GM21723 (cell line): ENCODE data around the gene WDR64.

ENCODE experiments used
- ATAC-seq: cut with Tn5 transposase; IDR thresholded peaks from one replicate; pipeline ENCODE4 v1.9.1; 2021; ENCODE audit warnings: mild to moderate bottlenecking, moderate library complexity; ENCODE audit not compliant: unreplicated experiment

The WDR64 gene

GRCh38 chr1:241630899-241631298, 21.2 kb upstream of the WDR64 start:
- no peak for ATAC-seq

DNA sequence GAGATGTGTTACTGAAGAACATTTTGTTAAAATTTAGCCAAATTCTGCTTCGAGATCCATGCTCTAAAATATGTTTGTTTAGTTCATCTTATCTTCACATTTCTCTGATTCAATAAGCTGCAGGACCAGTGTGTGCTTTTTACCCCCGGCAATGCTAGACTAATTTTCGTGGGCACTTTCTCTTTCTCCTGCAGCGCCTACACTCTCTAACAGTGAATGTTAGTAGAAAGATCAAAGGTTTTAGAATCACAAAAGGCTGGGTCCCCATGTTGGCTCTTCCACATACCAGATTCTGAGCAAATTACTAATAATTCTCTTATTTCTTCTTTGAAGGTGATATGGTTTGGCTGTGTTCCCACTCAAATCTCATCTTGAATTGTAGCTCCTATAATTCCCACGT, 20.4 kb upstream of the WDR64 start:
- ATAC-seq, result no peak

- ATAC-seq, result no peak
Measured at GRCh38 chr1:241632987-241633386, 19.1 kb upstream of the WDR64 start.

DNA sequence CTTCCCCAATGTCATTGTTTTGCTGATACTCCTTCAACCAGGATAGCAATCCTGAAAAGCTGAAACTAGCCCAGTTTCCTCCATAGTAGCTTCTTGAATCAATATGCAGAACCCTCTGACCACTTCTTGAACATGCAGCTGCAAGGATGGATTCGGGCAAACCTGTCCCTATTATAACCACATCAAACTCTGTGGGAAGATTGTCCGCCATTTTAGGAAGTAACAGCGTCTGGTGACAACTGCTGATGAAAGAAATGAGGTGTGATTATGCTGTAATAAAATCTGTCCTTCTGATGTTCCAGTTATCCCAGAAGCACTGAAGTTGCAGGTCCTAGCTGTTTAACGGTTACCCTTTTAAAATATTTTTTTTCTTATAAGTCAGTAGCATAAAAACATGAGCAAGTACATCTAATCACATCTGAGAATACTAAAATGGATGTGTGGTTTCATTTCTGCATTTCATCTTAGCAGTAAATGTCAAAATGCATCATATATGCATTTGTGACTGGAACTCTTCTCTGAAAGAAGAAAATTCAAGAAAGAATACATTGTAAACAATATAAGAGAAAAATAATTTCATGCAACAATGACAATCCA, 16.4 kb upstream of the WDR64 start:
- ATAC-seq, result no peak

GRCh38 chr1:241636291-241636690, 15.8 kb upstream of the WDR64 start:
- ATAC-seq, result no peak

DNA sequence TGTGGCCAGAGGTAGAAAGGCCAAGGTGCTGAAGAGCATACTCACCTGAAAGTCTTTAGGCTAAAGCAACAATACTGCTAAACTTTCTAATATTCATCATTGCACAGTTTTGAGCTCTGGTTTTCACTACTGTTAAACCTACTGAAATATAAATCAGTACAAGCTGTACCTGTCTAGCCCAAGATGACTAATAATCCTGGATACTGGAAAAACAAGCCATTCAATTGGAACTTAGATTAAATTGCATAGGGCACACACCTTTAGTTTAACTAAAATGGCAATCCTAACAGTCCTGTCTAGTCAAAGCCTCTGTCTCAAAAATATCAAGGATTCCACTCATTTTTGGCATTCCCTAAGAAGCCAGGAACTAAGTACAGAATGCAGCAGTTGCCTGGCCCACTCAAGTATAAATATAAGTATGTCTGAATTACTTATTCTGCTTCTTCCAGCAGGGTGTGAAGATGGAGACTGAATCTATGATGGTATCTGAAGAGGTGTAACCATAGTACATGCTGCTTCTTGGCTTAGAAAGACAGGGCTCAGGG, 15.0 kb upstream of the WDR64 start:
- ATAC-seq, result no peak

GRCh38 chr1:241637604-241638003, 14.5 kb upstream of the WDR64 start:
- no peak for ATAC-seq

- no peak for ATAC-seq
Measured at GRCh38 chr1:241638099-241638682, 13.9 kb upstream of the WDR64 start.

DNA sequence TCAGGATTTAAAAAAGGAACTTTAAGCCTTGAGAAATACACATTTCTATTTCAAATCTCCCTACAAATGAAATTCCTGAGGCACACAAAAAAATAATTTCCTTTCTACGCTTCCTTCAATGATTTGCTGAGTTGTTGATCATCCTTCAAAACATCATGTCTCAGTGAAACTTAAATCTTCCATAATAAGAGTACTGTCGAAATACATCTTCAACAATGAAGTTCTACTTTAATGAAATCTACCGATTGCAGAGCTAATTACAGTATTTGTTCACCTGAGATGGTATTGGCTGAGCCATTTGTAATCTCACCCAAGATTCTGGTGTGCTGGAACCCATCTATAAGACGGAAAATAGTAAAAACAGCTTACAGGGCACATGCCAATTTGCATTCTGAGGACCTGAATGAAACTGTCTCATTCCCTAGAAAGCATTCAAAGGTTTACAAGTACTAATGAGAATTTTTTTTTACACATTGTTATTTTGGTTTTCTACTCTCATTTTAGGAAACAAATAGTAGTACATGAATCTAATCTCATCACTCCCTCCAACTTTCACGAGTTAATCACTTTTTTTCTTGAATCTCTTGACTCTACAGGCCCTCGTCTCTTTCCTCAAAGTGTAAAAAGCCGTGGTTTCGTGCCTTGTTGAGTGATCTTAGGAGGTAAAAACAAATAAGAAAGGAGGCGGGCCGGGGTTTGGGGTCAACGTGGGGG, 13.0 kb upstream of the WDR64 start:
- peak; percentile 3 for ATAC-seq

- peak; percentile 50 for ATAC-seq
Measured at GRCh38 chr1:241639623-241640148, 12.4 kb upstream of the WDR64 start.

GRCh38 chr1:241640149-241640866, 11.8 kb upstream of the WDR64 start, which contains the start of the genes CHML and OPN3:
CHML (minus strand) TSS chr1:241640369; CDS start chr1:241635766, 4,603 bp downstream.
OPN3 (minus strand) TSS chr1:241640369; CDS start chr1:241640254, 115 bp downstream.
- peak; percentile 86 for ATAC-seq

- no peak for ATAC-seq
Measured at GRCh38 chr1:241640867-241641622, 11.0 kb upstream of the WDR64 start.

- no peak for ATAC-seq
Measured at GRCh38 chr1:241641773-241642592, 10.1 kb upstream of the WDR64 start.

DNA sequence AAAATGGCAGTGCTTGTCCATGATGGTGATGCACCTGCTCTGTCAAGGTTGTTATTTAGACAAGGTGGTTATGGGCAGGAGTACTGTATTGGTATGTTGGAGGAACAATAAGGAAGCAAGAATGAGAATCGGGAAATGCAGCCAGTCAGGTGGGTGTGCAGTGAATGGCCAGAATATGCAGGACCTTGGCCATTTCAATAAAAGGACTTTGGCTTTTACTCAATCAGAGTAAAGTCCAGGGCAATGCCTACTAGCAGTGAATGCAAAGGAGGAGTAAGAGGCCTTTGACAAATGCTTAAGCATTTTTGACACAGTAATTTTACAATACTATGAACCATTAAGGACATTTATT, 9.5 kb upstream of the WDR64 start:
- no peak for ATAC-seq

- ATAC-seq, result no peak
Measured at GRCh38 chr1:241644259-241644658, 7.8 kb upstream of the WDR64 start.

- no peak for ATAC-seq
Measured at GRCh38 chr1:241645199-241645598, 6.9 kb upstream of the WDR64 start.

DNA sequence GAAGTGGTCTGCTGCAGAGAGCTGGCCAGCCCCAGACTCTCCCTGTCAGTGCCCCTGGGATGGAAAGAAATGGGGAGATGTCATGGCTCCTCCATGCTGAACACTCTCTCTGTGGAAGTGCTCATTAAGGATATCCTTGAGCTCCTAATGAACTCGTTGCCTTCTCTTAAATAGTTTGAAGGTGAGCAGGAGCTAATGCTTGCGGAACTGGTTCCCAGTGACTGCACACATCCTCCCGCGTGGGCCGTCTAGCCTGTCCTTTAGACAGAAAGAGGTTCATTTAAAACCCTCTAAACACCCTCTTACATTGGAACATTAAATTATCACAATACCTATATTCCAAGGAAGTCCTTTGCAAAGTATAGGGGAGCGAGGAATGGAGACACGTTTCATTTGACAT, 5.9 kb upstream of the WDR64 start:
- no peak for ATAC-seq

GRCh38 chr1:241647658-241648057, 4.4 kb upstream of the WDR64 start:
- no peak for ATAC-seq

- no peak for ATAC-seq
Measured at GRCh38 chr1:241648159-241648558, 3.9 kb upstream of the WDR64 start.

- ATAC-seq, result no peak
Measured at GRCh38 chr1:241654019-241654418, 1.9 kb downstream of the WDR64 start.
